Body of pancreas (tissue), 4 donors: ENCODE measurements around the gene SLPI.

Experiments
- CTCF ChIP-seq, 7 experiments: fragments of 450-650 bp in 4 of 7; fragments of 200-600 bp in 3 of 7; sonication (generic) in 3 of 7; IDR thresholded peaks; one replicate each; pipeline ENCODE4 v1.5.1; 2016 to 2019; ENCODE audit warnings: antibody characterized with exemption in 7 of 7
- POLR2A ChIP-seq, 3 donors: fragments of 450-650 bp; IDR thresholded peaks; one replicate each; pipeline ENCODE4 v1.6.1; 2016; ENCODE audit warnings: antibody characterized with exemption in 3 of 3, mild to moderate bottlenecking in 2 of 3

DNA sequence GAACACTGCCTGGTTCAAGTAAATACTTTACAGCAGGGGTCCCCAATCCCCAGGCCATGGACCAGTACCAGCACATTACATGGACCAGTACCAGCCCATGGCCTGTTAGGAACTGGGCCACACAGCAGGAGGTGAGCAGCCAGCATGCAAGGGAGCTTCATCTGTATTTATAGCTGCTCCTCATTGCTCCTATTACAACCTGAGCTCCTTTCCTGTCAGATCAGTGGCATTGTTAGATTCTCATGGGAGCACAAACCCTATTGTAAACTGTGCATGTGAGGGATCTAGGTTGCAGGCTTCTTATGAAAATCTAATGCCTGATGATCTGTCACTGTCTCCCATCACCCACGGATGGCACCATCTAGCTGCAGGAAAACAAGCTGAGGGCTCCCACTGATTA is 40.3 kb upstream of the SLPI start:
- TF ChIP-seq POLR2A (IDR thresholded peaks at IDR 0.05) = no peak
- no peak for TF ChIP-seq CTCF (IDR thresholded peaks at IDR 0.05)
